ENCODE data around the gene ZNF248.

The ZNF248 gene

GRCh38 chr10:37821237-37821636 is 36.2 kb downstream of the ZNF248 start:
- no peak for DNase-seq (ENCODE audit: low read depth)

- no peak for DNase-seq (ENCODE audit: low read depth)
Measured at GRCh38 chr10:37819797-37820196, 37.6 kb downstream of the ZNF248 start.

- DNase-seq (ENCODE audit: low read depth) = no peak
Measured at GRCh38 chr10:37816290-37816689, 41.1 kb downstream of the ZNF248 start.

GRCh38 chr10:37813763-37814162 is 43.6 kb downstream of the ZNF248 start:
- DNase-seq (ENCODE audit: low read depth) = no peak

- DNase-seq (ENCODE audit: low read depth) = no peak
Measured at GRCh38 chr10:37812290-37812689, 45.1 kb downstream of the ZNF248 start.

- no peak for DNase-seq (ENCODE audit: low read depth)
Measured at GRCh38 chr10:37803269-37803668, 54.1 kb downstream of the ZNF248 start.

GRCh38 chr10:37801557-37801956 is 55.9 kb downstream of the ZNF248 start:
- no peak for DNase-seq (ENCODE audit: low read depth)

- no peak for DNase-seq (ENCODE audit: low read depth)
Measured at GRCh38 chr10:37794305-37794976, 63.0 kb downstream of the ZNF248 start.

GRCh38 chr10:37789590-37789989 is 67.8 kb downstream of the ZNF248 start:
- DNase-seq (ENCODE audit: low read depth) = no peak

- DNase-seq (ENCODE audit: low read depth) = no peak
Measured at GRCh38 chr10:37784678-37785077, 72.7 kb downstream of the ZNF248 start.

- DNase-seq (ENCODE audit: low read depth) = no peak
Measured at GRCh38 chr10:37780536-37780935, 76.9 kb downstream of the ZNF248 start.

- no peak for DNase-seq (ENCODE audit: low read depth)
Measured at GRCh38 chr10:37777056-37777455, 80.4 kb downstream of the ZNF248 start.

- no peak for DNase-seq (ENCODE audit: low read depth)
Measured at GRCh38 chr10:37775612-37776011, 81.8 kb downstream of the ZNF248 start.

GRCh38 chr10:37774351-37774750 is 83.1 kb downstream of the ZNF248 start:
- DNase-seq (ENCODE audit: low read depth) = no peak

- no peak for DNase-seq (ENCODE audit: low read depth)
Measured at GRCh38 chr10:37765216-37765615, 92.2 kb downstream of the ZNF248 start.

- DNase-seq (ENCODE audit: low read depth) = no peak
Measured at GRCh38 chr10:37763132-37763531, 94.3 kb downstream of the ZNF248 start.

GRCh38 chr10:37762287-37762686 is 95.1 kb downstream of the ZNF248 start:
- no peak for DNase-seq (ENCODE audit: low read depth)

- no peak for DNase-seq (ENCODE audit: low read depth)
Measured at GRCh38 chr10:37760817-37761216, 96.6 kb downstream of the ZNF248 start.

GRCh38 chr10:37758074-37758473 is 99.3 kb downstream of the ZNF248 start:
- no peak for DNase-seq (ENCODE audit: low read depth)

- no peak for DNase-seq (ENCODE audit: low read depth)
Measured at GRCh38 chr10:37754538-37755323, 102.7 kb downstream of the ZNF248 start.

GRCh38 chr10:37752334-37752875 is 105.0 kb downstream of the ZNF248 start:
- no peak for DNase-seq (ENCODE audit: low read depth)

- no peak for DNase-seq (ENCODE audit: low read depth)
Measured at GRCh38 chr10:37748170-37748569, 109.2 kb downstream of the ZNF248 start.

- no peak for DNase-seq (ENCODE audit: low read depth)
Measured at GRCh38 chr10:37747081-37747480, 110.3 kb downstream of the ZNF248 start.
